Vagina (tissue), 2 donors: ENCODE results near the gene HPX. TPM values are rescaled to one million over a fixed set of nuclear protein-coding genes. Genes with fewer than 3 reads are reported as not detected.

Source experiments
- DNase-seq, 2 donors: peaks; one replicate each; pipeline ENCODE4 v3.0.0-alpha.2; 2017; ENCODE audit errors: extremely low spot score in 2 of 2
- H3K27ac ChIP-seq: fragments of 200-600 bp; sonication (generic); one replicate; pipeline ENCODE4 v1.5.1; 2019
- H3K27me3 ChIP-seq: fragments of 200-600 bp; sonication (generic); one replicate; pipeline ENCODE4 v1.5.1; 2019
- H3K36me3 ChIP-seq, 2 donors: fragments of 200-600 bp; sonication (generic); one replicate each; pipeline ENCODE4 v1.5.1; 2017 to 2019
- H3K4me1 ChIP-seq: fragments of 200-600 bp; sonication (generic); one replicate; pipeline ENCODE4 v1.5.1; 2019
- H3K4me3 ChIP-seq, 2 donors: fragments of 200-600 bp; sonication (generic); 1 replicate in 1 of 2; 2 replicates in 1 of 2; pipeline ENCODE4 v1.5.1; 2016 to 2019
- H3K9me3 ChIP-seq: fragments of 200-600 bp; sonication (generic); one replicate; pipeline ENCODE4 v1.5.1; 2019
- POLR2A ChIP-seq, 2 donors: fragments of 450-650 bp; IDR thresholded peaks; one replicate each; pipeline ENCODE4 v1.6.1; 2017; ENCODE audit warnings: antibody characterized with exemption in 2 of 2, mild to moderate bottlenecking in 2 of 2, moderate library complexity in 2 of 2
- POLR2AphosphoS5 ChIP-seq, 2 donors: sonication (generic); formaldehyde crosslinking; IDR thresholded peaks; one replicate each; pipeline ENCODE4 v1.9.0; 2017; ENCODE audit warnings: antibody characterized with exemption in 2 of 2, mild to moderate bottlenecking in 2 of 2, low read depth in 1 of 2; ENCODE audit not compliant: insufficient read depth in 1 of 2
- intact Hi-C: fragments of 100-400 bp; cut with DNase I; formaldehyde crosslinking; loops from one replicate; pipeline ENCODE4 v1.15.1; 2023
- total RNA-seq: library from RNA; depleted of rRNA; stranded (reverse); fragments of >200 nt; gene quantifications from one replicate; pipeline ENCODE4 v1.2.3, GENCODE V29; 2016
- TF ChIP-seq, protein P1 (sequence below), 3 experiments: fragments of 450-650 bp in 2 of 3; fragments of 200-600 bp in 1 of 3; sonication (generic) in 1 of 3; IDR thresholded peaks; one replicate each; pipeline ENCODE4 v1.5.1; 2017 to 2019; ENCODE audit warnings: antibody characterized with exemption in 3 of 3, mild to moderate bottlenecking in 2 of 3, moderate library complexity in 2 of 3

Gene HPX
- total RNA-seq, 1 donor from 2014 or later, result 0.98 TPM

DNA sequence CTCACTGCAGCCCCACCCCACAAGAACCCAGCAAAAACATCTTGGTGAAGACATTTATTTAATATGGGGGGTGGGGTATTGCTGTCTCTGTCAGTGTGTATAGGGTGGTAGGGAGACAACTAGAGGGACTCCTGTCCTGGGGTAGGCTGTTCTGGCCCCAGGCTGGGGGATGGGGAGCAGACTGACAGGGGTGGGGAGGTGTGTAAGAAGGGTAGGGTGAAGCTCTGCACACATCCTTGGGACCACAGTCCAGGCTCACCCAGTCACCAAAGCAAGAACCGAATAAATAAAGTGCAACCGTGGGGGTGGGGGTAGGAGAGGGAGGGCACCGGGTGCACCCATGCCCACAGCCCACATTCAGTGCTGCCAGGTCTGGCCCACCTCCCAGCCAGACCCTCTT is 7.8 kb upstream of the HPX start:
- no peak overlapping the region for H3K27ac ChIP-seq
- no peak for DNase-seq
- H3K4me1 ChIP-seq, result no peaks in the 10 kb centered on the region
- TF ChIP-seq POLR2A (IDR thresholded peaks at IDR 0.05), result no peak
- TF ChIP-seq, protein P1, sequence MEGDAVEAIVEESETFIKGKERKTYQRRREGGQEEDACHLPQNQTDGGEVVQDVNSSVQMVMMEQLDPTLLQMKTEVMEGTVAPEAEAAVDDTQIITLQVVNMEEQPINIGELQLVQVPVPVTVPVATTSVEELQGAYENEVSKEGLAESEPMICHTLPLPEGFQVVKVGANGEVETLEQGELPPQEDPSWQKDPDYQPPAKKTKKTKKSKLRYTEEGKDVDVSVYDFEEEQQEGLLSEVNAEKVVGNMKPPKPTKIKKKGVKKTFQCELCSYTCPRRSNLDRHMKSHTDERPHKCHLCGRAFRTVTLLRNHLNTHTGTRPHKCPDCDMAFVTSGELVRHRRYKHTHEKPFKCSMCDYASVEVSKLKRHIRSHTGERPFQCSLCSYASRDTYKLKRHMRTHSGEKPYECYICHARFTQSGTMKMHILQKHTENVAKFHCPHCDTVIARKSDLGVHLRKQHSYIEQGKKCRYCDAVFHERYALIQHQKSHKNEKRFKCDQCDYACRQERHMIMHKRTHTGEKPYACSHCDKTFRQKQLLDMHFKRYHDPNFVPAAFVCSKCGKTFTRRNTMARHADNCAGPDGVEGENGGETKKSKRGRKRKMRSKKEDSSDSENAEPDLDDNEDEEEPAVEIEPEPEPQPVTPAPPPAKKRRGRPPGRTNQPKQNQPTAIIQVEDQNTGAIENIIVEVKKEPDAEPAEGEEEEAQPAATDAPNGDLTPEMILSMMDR (IDR thresholded peaks at IDR 0.05), result no peak
- TF ChIP-seq POLR2AphosphoS5 (IDR thresholded peaks at IDR 0.05; ENCODE audit: insufficient read depth in 1 of 2, low read depth in 1 of 2), result no peak
- H3K9me3 ChIP-seq, result no peaks in the 10 kb centered on the region
- H3K27me3 ChIP-seq, result no peaks in the 10 kb centered on the region
- no peak overlapping the region for H3K4me3 ChIP-seq
- H3K36me3 ChIP-seq, result peaks cover 2 to 46% of the 10 kb centered on the region in 2 donors
- intact Hi-C loops, result loop anchor here (10.0 kb wide), 1 partner anchor 64 kb away; no protein-coding TSS in a partner anchor

DNA sequence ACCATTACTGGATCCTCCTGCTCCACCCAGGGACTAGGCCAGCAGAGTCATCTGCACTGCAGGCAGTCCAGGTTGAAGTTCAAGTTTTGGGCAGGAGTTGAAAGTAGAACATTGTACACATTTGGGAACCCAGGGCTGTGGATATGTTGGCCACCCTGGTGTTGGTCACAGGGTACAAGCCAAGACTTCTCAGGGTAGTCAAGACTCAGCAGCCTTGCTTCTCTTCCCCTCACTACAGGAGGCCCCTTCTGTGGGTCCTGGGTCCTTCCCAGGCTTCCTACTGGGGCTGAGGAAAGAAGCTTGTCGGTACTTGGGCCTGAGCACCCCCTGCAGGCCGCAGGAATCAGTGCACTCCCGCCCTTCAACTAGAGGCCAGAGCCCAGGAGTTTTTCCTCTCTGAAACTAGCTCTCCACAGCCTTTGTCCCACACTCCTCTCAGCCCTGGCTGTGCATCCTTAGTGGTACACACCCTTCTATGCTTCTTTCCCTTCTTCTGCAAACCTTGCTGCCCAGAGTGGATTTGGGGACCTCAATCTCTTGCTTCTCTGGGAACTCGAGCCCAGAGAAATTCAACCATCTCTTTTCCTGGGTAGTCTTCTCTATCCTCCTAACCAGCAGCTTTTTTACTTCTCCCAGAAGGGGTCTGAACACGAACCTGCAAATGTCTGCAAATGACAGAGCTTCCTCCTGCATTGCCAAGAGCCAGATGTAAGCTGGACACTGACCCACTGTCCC is 2.6 kb upstream of the HPX start:
- no peak overlapping the region for H3K27ac ChIP-seq
- H3K27me3 ChIP-seq, result no peaks in the 10 kb centered on the region
- intact Hi-C loops, result loop anchor here (10.0 kb wide), 1 partner anchor 59 kb away; no protein-coding TSS in a partner anchor
- H3K36me3 ChIP-seq, result no peaks in the 10 kb centered on the region
- no peak for DNase-seq
- H3K4me3 ChIP-seq, result no peak overlapping the region
- TF ChIP-seq, protein P1 (IDR thresholded peaks at IDR 0.05), result peak; percentile 64 to 78 (median 71)
- TF ChIP-seq POLR2A (IDR thresholded peaks at IDR 0.05), result no peak
- H3K4me1 ChIP-seq, result no peaks in the 10 kb centered on the region
- no peaks in the 10 kb centered on the region for H3K9me3 ChIP-seq

DNA sequence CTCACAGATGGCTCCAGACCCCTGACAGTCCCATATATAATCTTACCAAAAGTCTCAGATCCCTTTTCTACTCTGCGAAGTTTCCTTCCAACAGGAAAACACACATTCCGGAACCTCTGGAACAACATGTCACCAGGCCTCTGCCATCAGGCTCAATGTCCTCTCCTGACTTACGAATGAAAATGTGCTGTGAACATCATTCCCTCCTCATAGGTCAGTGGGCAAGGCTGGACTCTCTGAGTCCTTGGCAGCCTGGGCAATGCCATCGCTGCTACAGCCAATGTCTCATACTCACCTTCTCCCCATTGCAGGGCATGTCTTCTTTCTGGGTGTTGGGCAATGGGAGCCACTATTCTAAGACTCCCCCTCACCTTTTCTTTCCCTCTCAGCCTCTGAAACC is 1.7 kb upstream of the HPX start:
- intact Hi-C loops, result loop anchor here (10.0 kb wide), 1 partner anchor 58 kb away; no protein-coding TSS in a partner anchor

DNA sequence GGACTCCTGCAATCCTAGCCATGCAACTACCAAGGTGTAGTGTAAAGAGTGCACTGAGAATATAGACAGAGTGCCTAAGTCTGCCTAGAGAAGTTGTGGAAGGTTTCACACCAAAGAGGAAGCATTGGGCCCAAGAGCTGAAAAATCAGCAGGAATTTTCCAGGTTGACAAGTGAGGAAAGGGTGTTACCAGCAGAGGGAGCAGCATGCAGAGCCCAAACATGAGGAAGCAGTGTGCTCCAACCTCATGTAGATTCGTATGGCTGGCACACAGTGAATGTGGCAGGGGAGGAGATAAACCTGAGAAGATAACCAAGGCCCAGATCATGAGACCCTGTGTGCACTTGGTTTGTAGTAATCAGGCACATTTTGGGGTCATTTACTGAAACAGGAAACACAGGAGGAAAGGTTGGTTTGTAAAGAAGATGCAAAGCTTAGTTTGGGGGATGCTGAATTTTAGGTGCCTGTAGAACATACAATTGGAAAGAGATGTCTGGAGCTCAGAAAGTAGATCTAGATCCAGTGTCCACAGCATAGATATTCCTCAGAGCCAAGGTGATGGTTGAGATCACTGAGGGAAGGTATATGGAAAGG is 1.7 kb downstream of the HPX start:
- H3K4me3 ChIP-seq, result no peak overlapping the region
- TF ChIP-seq POLR2A (IDR thresholded peaks at IDR 0.05), result no peak
- TF ChIP-seq, protein P1 (IDR thresholded peaks at IDR 0.05), result peak in 2 of 3 experiments; percentile 14 to 22
- H3K27me3 ChIP-seq, result no peaks in the 10 kb centered on the region
- H3K36me3 ChIP-seq, result no peaks in the 10 kb centered on the region
- intact Hi-C loops, result loop anchor here (10.0 kb wide), 1 partner anchor 66 kb away; no protein-coding TSS in a partner anchor
- no peaks in the 10 kb centered on the region for H3K4me1 ChIP-seq
- H3K9me3 ChIP-seq, result no peaks in the 10 kb centered on the region
- no peak overlapping the region for H3K27ac ChIP-seq
- DNase-seq, result no peak

More for the DNA sequence above, 1.7 kb upstream of the HPX start:
- no peak for TF ChIP-seq POLR2A (IDR thresholded peaks at IDR 0.05)
- TF ChIP-seq POLR2AphosphoS5 (IDR thresholded peaks at IDR 0.05; ENCODE audit: insufficient read depth in 1 of 2, low read depth in 1 of 2), result no peak
- TF ChIP-seq, protein P1 (IDR thresholded peaks at IDR 0.05), result no peak
- H3K9me3 ChIP-seq, result no peaks in the 10 kb centered on the region
- DNase-seq, result no peak
- H3K36me3 ChIP-seq, result no peaks in the 10 kb centered on the region
- H3K27ac ChIP-seq, result no peak overlapping the region
- H3K27me3 ChIP-seq, result no peaks in the 10 kb centered on the region
- no peak overlapping the region for H3K4me3 ChIP-seq
- H3K4me1 ChIP-seq, result no peaks in the 10 kb centered on the region

DNA sequence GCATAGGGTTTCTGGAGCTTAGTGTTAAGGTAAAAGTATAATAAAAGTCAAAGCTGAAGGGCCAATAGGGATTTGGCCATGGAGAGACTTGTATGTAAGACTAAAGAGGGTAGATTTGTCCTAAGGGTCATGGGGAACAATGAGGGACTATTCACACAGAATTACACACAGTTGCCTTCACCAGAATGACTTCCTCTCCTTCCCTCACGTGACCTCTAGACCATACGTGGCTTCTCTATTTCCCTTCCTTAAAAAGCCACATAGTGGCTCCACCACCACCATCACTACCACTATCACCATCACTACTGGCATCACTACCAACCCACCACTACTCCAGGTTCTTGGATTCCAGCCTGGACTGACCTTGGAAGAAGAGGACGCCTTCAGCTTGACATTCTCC is 2.8 kb downstream of the HPX start:
- DNase-seq, result no peak
- TF ChIP-seq POLR2A (IDR thresholded peaks at IDR 0.05) (no peak), POLR2AphosphoS5 (IDR thresholded peaks at IDR 0.05; ENCODE audit: insufficient read depth in 1 of 2, low read depth in 1 of 2) (no peak)
- TF ChIP-seq, protein P1 (IDR thresholded peaks at IDR 0.05), result no peak
- no peaks in the 10 kb centered on the region for H3K36me3 ChIP-seq
- H3K4me1 ChIP-seq, result no peaks in the 10 kb centered on the region
- no peak overlapping the region for H3K27ac ChIP-seq
- intact Hi-C loops, result loop anchor here (10.0 kb wide), 1 partner anchor 67 kb away; no protein-coding TSS in a partner anchor
- no peaks in the 10 kb centered on the region for H3K9me3 ChIP-seq
- no peak overlapping the region for H3K4me3 ChIP-seq
- H3K27me3 ChIP-seq, result no peaks in the 10 kb centered on the region
